GM12864 (cell line): ENCODE measurements around the gene HNRNPH3.
A peak's percentile ranks its signal among the peaks of the same experiment; 100 is the strongest.
"Not testable (repeated sequence)": the region's sequence is repeated elsewhere in the genome, so short reads cannot be mapped to it uniquely, and the experiment has no call there.

ENCODE experiments used
- DNase-seq: peaks from one replicate; pipeline ENCODE4 v3.0.0-alpha.2; 2011; ENCODE audit warnings: low read depth
- H3K4me3 ChIP-seq: 2 replicates; pipeline ENCODE4 v1.5.1; 2011; ENCODE audit warnings: mild to moderate bottlenecking, low read depth, low read length, control low read depth
- CTCF ChIP-seq: IDR thresholded peaks from 2 replicates; pipeline ENCODE4 v1.5.1; 2011; ENCODE audit warnings: low read depth, mild to moderate bottlenecking, moderate library complexity, low read length, control low read depth, inconsistent platforms; ENCODE audit errors: missing control alignments

The HNRNPH3 gene

DNA sequence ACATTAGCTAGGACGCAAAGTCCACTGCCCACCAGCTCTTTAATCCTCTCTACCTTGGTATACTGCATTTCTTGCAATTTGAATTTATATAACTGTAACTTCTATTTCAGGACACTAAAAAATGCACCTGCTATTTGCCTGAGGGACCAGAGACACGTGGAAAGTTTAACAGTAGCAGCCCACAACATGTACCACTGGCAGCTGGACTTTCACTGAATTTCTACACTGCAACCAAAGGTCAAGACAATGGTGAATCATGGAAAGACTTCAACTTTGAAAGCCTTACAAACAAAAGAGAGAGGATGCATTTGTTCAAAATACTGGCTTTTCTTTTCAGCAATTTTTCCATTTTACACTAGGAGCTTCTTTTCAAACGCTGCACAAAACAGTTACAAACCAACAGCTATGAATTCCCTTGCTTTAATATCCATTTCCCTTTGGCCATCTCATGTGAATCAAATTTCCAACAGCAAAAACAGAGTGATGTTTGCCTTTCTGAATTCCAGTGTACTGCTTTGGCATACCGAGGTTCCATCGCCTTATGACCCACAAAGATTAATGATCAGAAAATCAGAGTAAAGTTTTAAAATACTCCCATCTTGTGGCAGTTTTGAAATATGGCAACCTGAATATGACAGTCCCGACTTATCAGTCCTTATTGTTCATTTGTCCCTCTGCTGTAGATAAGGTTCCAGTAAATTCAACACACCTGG, 29.9 kb upstream of the HNRNPH3 start:
- H3K4me3 ChIP-seq = no peak overlapping the region
- TF ChIP-seq CTCF = peak; percentile 42
- DNase-seq = peak; percentile 18

GRCh38 chr10:68302503-68302823, 29.4 kb upstream of the HNRNPH3 start:
- H3K4me3 ChIP-seq = no peak overlapping the region
- TF ChIP-seq CTCF = no peak
- DNase-seq = no peak

GRCh38 chr10:68302871-68303270, 29.0 kb upstream of the HNRNPH3 start:
- DNase-seq = no peak
- TF ChIP-seq CTCF = no peak
- no peak overlapping the region for H3K4me3 ChIP-seq

- TF ChIP-seq CTCF = no peak
Measured at GRCh38 chr10:68303849-68304412, 27.9 kb upstream of the HNRNPH3 start.

GRCh38 chr10:68305854-68306253, 26.0 kb upstream of the HNRNPH3 start:
- no peak overlapping the region for H3K4me3 ChIP-seq
- no peak for TF ChIP-seq CTCF
- DNase-seq = no peak

More at GRCh38 chr10:68303849-68304412, 27.9 kb upstream of the HNRNPH3 start:
- no peak overlapping the region for H3K4me3 ChIP-seq
- DNase-seq = no peak

DNA sequence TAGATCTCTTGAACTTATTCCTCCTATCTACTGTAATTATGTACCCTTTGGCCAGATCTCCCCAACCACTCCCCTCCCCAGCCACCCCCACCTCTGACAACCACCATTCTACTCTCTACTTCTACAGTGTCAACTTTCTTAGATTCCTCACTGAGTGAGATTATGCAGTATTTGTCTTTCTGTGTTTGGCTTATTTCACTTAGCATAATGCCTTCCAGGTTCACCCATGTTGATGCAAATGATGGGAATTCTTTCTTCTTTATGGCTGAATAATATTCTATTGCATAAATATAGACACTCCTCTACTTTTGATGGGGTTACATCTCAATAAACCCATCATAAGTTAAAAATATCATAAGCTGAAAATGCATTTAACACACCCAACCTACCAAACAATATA, 21.3 kb upstream of the HNRNPH3 start:
- no peak for DNase-seq
- TF ChIP-seq CTCF = no peak
- H3K4me3 ChIP-seq = no peak overlapping the region

DNA sequence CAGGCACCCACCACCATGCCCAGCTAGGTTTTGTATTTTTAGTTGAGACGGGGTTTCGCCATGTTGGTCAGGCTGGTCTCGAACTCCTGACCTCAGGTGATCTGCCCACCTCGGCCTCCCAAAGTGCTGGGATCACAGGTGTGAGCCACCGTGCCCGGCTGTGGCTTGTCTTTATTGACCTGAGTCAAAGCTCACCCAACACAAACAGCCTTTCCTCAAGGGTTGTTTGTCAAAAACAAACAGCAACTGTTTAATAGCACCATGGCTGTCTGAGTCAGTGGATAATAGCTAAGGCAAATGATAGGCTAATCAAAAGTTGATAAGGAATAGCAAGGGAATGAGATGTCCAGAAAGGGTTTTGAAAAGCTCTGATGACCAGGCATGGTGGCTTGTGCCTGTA, 16.9 kb upstream of the HNRNPH3 start:
- not testable (repeated sequence) for DNase-seq, H3K4me3 ChIP-seq
